ENCODE data around the gene AP3S2. TPM values are rescaled to one million over a fixed set of nuclear protein-coding genes. Genes with fewer than 3 reads are reported as not detected.

Gene AP3S2
- polyA plus RNA-seq, 1 experiment = 23.5 TPM

DNA sequence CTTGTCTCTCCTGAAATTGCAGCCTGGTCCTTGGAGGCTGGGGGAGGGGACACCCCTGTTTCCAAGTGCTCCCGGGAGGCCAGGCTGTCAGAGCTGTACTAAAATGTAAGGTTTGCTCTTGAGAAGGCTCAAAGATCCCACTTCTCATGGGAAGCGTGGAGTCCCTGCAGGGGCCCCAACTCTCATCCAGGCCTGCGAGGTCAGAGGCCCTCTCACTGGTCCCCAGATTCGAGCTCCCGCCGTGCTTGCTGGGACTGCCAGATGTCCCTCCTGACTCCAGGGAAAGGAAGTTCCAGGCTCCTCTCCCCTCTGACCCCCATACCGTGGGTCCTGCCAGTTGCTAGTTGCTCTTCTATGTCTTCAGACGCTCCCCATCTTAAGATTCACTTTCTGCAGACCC lies 64.6 kb downstream of the AP3S2 start:
- H3K27me3 ChIP-seq (ENCODE audit: control insufficient read depth, insufficient read depth, low read length) = no peaks in the 10 kb centered on the region
- H3K4me3 ChIP-seq (ENCODE audit: low read depth, low read length) = no peak overlapping the region
- CTCF ChIA-PET = interaction anchor here (1.0 to 1.6 kb wide), 4 partner anchors 8 to 89 kb away, joined by 3 to 5 read pairs (median 4); no protein-coding TSS in a partner anchor

DNA sequence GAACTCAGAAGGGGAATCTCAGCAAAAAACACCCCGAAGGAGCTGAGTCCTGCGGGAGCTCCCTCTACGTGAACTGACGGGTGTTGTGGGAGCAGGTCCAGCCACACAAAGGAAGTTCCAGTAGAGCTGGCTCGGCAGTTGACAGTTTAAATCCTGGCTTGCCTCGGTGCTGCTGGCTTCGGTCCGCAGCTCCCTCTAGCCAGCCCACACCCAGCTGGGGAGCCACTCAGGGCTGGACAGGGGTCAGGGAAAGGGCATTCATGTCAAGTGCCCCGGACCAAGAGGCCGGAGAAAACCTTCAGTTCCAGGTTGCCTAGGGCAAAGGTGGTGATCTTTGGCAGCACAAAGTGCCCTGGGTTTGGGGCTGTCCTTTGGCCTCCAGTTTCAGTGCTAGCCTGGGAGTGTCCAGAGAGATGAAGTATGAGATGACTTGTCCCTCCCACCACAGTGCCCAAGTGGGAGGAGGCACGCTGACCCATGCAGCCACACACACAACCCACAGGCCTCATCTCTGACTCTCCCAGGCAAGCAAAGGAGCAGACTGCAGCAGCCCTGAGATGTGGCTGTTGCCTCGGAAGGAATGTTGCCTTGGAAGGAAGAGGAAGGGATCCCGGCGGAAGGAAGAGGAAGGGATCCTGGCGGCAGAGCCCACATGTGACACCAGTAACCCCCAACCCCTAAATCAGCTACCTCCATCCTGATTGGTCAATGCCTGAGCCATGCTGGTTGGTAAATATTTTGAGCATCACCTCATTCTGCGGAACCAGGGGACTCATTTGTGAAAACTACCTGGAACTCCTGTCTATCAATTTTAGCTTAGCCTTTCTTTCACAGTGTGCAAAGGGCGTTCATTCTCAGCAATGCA lies 65.3 kb downstream of the AP3S2 start:
- ChIA-PET POLR2A (interaction anchor here (0.5 kb wide), 1 partner anchor 16 kb away, joined by 3 read pairs; no protein-coding TSS in a partner anchor), CTCF (interaction anchor here (1.0 to 1.6 kb wide), 5 partner anchors 8 to 89 kb away, joined by 3 to 5 read pairs (median 4); no protein-coding TSS in a partner anchor)
- Histone ChIP-seq H3K4me3 (ENCODE audit: low read depth, low read length) (no peak overlapping the region), H3K36me3 (ENCODE audit: control insufficient read depth, insufficient read depth, low read length) (0 out of 2 replicates have a peak, but pooled peaks cover 2% of the 10 kb centered on the region), H3K27me3 (ENCODE audit: control insufficient read depth, insufficient read depth, low read length) (no peaks in the 10 kb centered on the region)
- TF ChIP-seq, protein P1, sequence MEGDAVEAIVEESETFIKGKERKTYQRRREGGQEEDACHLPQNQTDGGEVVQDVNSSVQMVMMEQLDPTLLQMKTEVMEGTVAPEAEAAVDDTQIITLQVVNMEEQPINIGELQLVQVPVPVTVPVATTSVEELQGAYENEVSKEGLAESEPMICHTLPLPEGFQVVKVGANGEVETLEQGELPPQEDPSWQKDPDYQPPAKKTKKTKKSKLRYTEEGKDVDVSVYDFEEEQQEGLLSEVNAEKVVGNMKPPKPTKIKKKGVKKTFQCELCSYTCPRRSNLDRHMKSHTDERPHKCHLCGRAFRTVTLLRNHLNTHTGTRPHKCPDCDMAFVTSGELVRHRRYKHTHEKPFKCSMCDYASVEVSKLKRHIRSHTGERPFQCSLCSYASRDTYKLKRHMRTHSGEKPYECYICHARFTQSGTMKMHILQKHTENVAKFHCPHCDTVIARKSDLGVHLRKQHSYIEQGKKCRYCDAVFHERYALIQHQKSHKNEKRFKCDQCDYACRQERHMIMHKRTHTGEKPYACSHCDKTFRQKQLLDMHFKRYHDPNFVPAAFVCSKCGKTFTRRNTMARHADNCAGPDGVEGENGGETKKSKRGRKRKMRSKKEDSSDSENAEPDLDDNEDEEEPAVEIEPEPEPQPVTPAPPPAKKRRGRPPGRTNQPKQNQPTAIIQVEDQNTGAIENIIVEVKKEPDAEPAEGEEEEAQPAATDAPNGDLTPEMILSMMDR (IDR thresholded peaks at IDR 0.05; ENCODE audit: insufficient read depth, low read depth, low read length) = no peak
- DNase-seq (ENCODE audit: low read depth) = no peak

More for the DNA sequence above, 64.6 kb downstream of the AP3S2 start:
- no peak for DNase-seq (ENCODE audit: low read depth)
- H3K36me3 ChIP-seq (ENCODE audit: control insufficient read depth, insufficient read depth, low read length) = peaks cover 5% of the 10 kb centered on the region
- TF ChIP-seq, protein P1 (IDR thresholded peaks at IDR 0.05; ENCODE audit: insufficient read depth, low read depth, low read length) = no peak
- POLR2A ChIA-PET = interaction anchor here (0.5 kb wide), 1 partner anchor 15 kb away, joined by 3 read pairs; no protein-coding TSS in a partner anchor

DNA sequence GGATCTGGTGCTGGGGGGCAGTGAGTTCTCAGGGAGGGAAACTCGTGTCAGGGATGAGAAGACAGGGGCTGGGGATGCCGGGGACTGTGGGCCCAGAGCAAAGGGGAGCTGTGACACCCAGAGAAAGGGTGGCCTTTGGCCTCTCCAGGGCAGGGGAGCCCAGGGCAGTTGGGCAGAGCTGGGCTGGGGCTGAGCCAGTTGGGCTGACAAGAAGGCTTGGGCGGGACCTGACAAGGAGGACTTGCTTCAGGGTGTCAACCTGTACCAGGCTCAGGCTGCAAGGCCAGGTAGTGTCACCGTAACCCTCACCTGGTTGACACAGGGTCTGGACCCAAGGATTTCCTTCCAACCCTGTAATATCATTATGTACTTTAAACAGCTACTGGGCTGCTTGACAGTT lies 66.0 kb downstream of the AP3S2 start:
- ChIA-PET CTCF (interaction anchor here (1.4 to 1.6 kb wide), 3 partner anchors 9 to 68 kb away, joined by 3 to 5 read pairs (median 4); no protein-coding TSS in a partner anchor), POLR2A (no interaction called here)
- Histone ChIP-seq H3K4me3 (ENCODE audit: low read depth, low read length) (no peak overlapping the region), H3K36me3 (ENCODE audit: control insufficient read depth, insufficient read depth, low read length) (no peaks in the 10 kb centered on the region), H3K27me3 (ENCODE audit: control insufficient read depth, insufficient read depth, low read length) (no peaks in the 10 kb centered on the region)
- TF ChIP-seq, protein P1 (IDR thresholded peaks at IDR 0.05; ENCODE audit: insufficient read depth, low read depth, low read length) = no peak
- DNase-seq (ENCODE audit: low read depth) = no peak

DNA sequence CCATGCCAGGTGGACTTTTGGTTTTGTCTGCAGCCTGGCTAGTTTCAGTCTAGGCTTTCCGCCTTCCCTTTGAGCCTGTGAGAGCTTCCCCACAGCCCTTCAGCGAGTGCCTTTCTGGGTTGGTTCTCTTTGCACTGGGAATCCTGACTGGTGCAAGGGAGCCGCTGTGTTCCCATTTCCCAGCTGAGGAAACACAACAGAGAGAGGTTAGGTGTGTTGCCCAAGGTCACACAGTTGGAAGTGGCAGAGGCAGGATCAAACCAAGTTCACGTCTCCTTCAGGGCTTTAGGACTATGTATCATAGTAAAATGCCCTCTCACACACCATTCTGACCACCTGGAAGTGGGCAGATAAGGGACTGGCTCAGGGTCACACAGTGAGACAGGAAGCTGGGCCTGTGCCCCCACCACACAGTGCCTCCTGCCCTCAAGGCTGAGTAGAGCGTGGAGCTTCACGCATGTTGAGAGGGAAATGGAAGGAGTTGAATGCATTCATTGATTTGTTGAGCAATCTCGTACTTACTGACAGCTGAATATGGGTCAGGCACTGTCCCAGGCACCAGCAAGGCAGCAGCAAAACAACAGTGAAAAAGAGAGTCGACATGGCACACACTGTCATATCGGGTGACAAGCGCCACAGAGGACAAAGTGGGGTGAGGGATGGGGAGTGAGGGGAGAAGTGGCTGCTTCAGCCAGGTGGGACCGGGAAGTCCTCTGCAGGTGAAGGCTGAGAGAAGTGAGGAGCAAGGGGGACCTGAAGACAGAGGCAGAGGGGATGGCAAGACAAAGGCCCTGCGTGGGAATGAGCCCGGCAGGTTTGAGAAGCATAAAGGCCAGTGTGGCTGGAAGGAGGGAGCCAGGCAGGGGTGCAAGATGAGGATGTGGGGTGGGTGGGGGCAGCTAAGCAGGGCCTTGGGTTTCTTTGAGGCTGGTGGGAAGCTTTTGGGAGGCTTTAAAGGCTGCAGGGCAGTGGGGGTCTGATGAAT lies 66.8 kb downstream of the AP3S2 start:
- no peaks in the 10 kb centered on the region for H3K27me3 ChIP-seq (ENCODE audit: control insufficient read depth, insufficient read depth, low read length)
- no peak overlapping the region for H3K4me3 ChIP-seq (ENCODE audit: low read depth, low read length)
- POLR2A ChIA-PET = no interaction called here
- no peaks in the 10 kb centered on the region for H3K36me3 ChIP-seq (ENCODE audit: control insufficient read depth, insufficient read depth, low read length)
- CTCF ChIA-PET = interaction anchor here (1.4 kb wide), 1 partner anchor 67 kb away, joined by 3 read pairs; no protein-coding TSS in a partner anchor
- DNase-seq (ENCODE audit: low read depth) = no peak
- TF ChIP-seq, protein P1 (IDR thresholded peaks at IDR 0.05; ENCODE audit: insufficient read depth, low read depth, low read length) = no peak

Data from BJ (cell line).